H1 (cell line): ENCODE data around the gene DTX4. TPM values are rescaled to one million over a fixed set of nuclear protein-coding genes. Genes with fewer than 3 reads are reported as not detected.

ENCODE experiments used
- POLR2AphosphoS5 ChIP-seq: IDR thresholded peaks from 2 replicates; pipeline ENCODE4 v1.6.1; 2011; ENCODE audit warnings: low read depth, low read length
- polyA plus RNA-seq, 7 experiments: library from polyadenylated mRNA; depleted of rRNA in 3 of 7; stranded (reverse) in 5 of 7; unstranded in 2 of 7; fragments of >200 nt in 5 of 7; fragments of 200-250 nt in 2 of 7; gene quantifications; 1 replicate in 5 of 7; 2 replicates in 1 of 7; 4 replicates in 1 of 7; pipeline versions ENCODE4 v1.2.1 to v1.2.3, GENCODE V29; 2011 to 2013; ENCODE audit warnings: missing spikeins in 2 of 7, mixed read lengths in 2 of 7
- total RNA-seq: library from RNA; stranded (reverse); fragmentation: NEBNext Ultra II Directional; extraction: Animal tissue kit (Norgen Biotek cat#: 25700); gene quantifications from 2 replicates; pipeline ENCODE4 v1.2.1, GENCODE V29; 2021

DTX4 gene
- total and polyA plus RNA-seq, 2 of the 8 experiments (the other 6 are each of a cell fraction or from before 2014, with no cell fraction given) = 5.1 to 18.8 TPM

GRCh38 chr11:59192446-59193020 is 20.6 kb downstream of the DTX4 start (continued):
- no peak for TF ChIP-seq POLR2AphosphoS5
- TF ChIP-seq, all 59 proteins: peak for 0
